Immature natural killer cell (primary cell): Measurements from ENCODE around the gene PBX1. TPM values are rescaled to one million over a fixed set of nuclear protein-coding genes. Genes with fewer than 3 reads are reported as not detected.

ENCODE experiments used
- DNase-seq, 3 donors: peaks; one replicate each; pipeline ENCODE4 v3.0.0; 2022; ENCODE audit warnings: mixed read lengths in 1 of 3
- H3K27ac Mint-ChIP-seq, 6 donors: one replicate each; pipeline ENCODE4 v1.8.0; 2020; ENCODE audit warnings: mixed read lengths in 6 of 6, mild to moderate bottlenecking in 5 of 6, inconsistent platforms in 4 of 6, moderate library complexity in 3 of 6
- H3K27me3 Mint-ChIP-seq, 3 donors: one replicate each; pipeline ENCODE4 v1.8.0; 2020 to 2021; ENCODE audit warnings: low read depth in 3 of 3, mild to moderate bottlenecking in 3 of 3, mixed read lengths in 3 of 3, moderate library complexity in 3 of 3, inconsistent platforms in 1 of 3
- H3K36me3 Mint-ChIP-seq, 3 donors: one replicate each; pipeline ENCODE4 v1.8.0; 2020; ENCODE audit warnings: mixed read lengths in 3 of 3, inconsistent platforms in 2 of 3, mild to moderate bottlenecking in 2 of 3
- H3K4me1 Mint-ChIP-seq, 2 donors: one replicate each; pipeline ENCODE4 v1.8.0; 2020; ENCODE audit warnings: inconsistent platforms in 2 of 2, mild to moderate bottlenecking in 2 of 2, mixed read lengths in 2 of 2, moderate library complexity in 1 of 2
- H3K4me3 Mint-ChIP-seq, 5 donors: one replicate each; pipeline ENCODE4 v1.8.0; 2020; ENCODE audit warnings: mild to moderate bottlenecking in 5 of 5, mixed read lengths in 5 of 5, inconsistent platforms in 3 of 5, moderate library complexity in 3 of 5
- H3K9me3 Mint-ChIP-seq, 6 donors: one replicate each; pipeline ENCODE4 v1.8.0; 2020; ENCODE audit warnings: mild to moderate bottlenecking in 6 of 6, mixed read lengths in 6 of 6, inconsistent platforms in 4 of 6, moderate library complexity in 3 of 6
- polyA plus RNA-seq, 3 donors: library from polyadenylated mRNA; unstranded; fragments of 300-500 nt; fragmentation: Illumina TruSeq; gene quantifications; one replicate each; pipeline ENCODE4 v1.2.3, GENCODE V29; 2021

PBX1 gene
- polyA plus RNA-seq, 3 donors from 2014 or later, result 0.40 to 0.72 TPM; not detected in 1

DNA sequence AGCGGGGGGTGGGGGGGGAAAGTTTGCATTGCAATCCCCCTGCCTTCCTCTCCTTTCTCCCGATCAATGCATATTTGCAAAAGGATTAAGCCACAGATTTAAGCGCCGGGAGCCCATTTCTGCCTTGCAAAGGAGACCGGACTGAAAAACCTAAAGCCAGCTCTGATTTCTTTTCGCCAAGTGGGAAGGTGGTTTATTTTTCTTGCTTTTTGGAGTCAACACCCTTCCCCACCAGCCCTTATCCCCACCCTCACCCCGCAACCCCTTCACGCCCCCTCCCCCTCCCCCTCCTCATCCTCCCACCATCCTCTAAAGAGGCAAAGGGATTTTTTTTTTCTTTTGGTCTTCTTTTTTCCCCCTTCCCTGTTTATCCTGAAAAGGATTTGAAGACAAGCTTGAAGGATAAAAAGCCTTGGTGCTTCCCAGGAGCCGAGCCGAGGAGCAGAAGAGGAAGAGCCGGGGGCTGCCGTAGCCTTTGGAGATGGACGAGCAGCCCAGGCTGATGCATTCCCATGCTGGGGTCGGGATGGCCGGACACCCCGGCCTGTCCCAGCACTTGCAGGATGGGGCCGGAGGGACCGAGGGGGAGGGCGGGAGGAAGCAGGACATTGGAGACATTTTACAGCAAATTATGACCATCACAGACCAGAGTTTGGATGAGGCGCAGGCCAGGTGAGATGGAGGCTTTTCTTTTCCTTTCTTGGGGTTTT is 513 bp downstream of the PBX1 start:
- peaks cover 2 to 8% (median 5%) of the 10 kb centered on the region in 3 donors for H3K27me3 Mint-ChIP-seq
- H3K36me3 Mint-ChIP-seq, result no peaks in the 10 kb centered on the region
- no peak overlapping the region for H3K27ac Mint-ChIP-seq
- no peak for DNase-seq
- peak overlapping the region; percentile 67 to 88 (median 79) for H3K4me3 Mint-ChIP-seq
- no peaks in the 10 kb centered on the region for H3K9me3 Mint-ChIP-seq
- H3K4me1 Mint-ChIP-seq, result peaks cover 16 to 35% of the 10 kb centered on the region in 2 donors

- Mint-ChIP-seq H3K9me3 (no peaks in the 10 kb centered on the region), H3K36me3 (no peaks in the 10 kb centered on the region), H3K4me1 (peaks cover 16 to 35% of the 10 kb centered on the region in 2 donors), H3K27me3 (peaks cover 2 to 8% (median 5%) of the 10 kb centered on the region in 3 donors), H3K27ac (no peak overlapping the region), H3K4me3 (peak overlapping the region; percentile 67 to 85 (median 79))
- DNase-seq, result no peak
These were observed 1.1 kb downstream of the PBX1 start for GRCh38 chr1:164560121-164560541.

- H3K27ac Mint-ChIP-seq, result no peak overlapping the region
- no peak for DNase-seq
- no peaks in the 10 kb centered on the region for H3K36me3 Mint-ChIP-seq
- H3K4me3 Mint-ChIP-seq, result peak overlapping the region; percentile 24 to 85 (median 67)
- no peaks in the 10 kb centered on the region for H3K9me3 Mint-ChIP-seq
- peaks cover 16 to 35% of the 10 kb centered on the region in 2 donors for H3K4me1 Mint-ChIP-seq
- peaks cover 2 to 9% (median 5%) of the 10 kb centered on the region in 3 donors for H3K27me3 Mint-ChIP-seq
These were observed 1.6 kb downstream of the PBX1 start for GRCh38 chr1:164560556-164560955.

GRCh38 chr1:164561007-164561406 is 2.0 kb downstream of the PBX1 start:
- Mint-ChIP-seq H3K36me3 (no peaks in the 10 kb centered on the region), H3K4me3 (peak overlapping the region in 2 of 5 donors; percentile 2 to 67), H3K9me3 (no peaks in the 10 kb centered on the region), H3K27ac (no peak overlapping the region), H3K4me1 (peaks cover 16 to 35% of the 10 kb centered on the region in 2 donors), H3K27me3 (peaks cover 2 to 11% (median 5%) of the 10 kb centered on the region in 3 donors)
- no peak for DNase-seq

GRCh38 chr1:164561472-164561871 is 2.5 kb downstream of the PBX1 start:
- H3K4me1 Mint-ChIP-seq, result peaks cover 16 to 35% of the 10 kb centered on the region in 2 donors
- no peaks in the 10 kb centered on the region for H3K36me3 Mint-ChIP-seq
- no peak overlapping the region for H3K27ac Mint-ChIP-seq
- DNase-seq, result no peak
- H3K27me3 Mint-ChIP-seq, result peaks cover 2 to 11% (median 5%) of the 10 kb centered on the region in 3 donors
- H3K4me3 Mint-ChIP-seq, result no peak overlapping the region
- no peaks in the 10 kb centered on the region for H3K9me3 Mint-ChIP-seq

DNA sequence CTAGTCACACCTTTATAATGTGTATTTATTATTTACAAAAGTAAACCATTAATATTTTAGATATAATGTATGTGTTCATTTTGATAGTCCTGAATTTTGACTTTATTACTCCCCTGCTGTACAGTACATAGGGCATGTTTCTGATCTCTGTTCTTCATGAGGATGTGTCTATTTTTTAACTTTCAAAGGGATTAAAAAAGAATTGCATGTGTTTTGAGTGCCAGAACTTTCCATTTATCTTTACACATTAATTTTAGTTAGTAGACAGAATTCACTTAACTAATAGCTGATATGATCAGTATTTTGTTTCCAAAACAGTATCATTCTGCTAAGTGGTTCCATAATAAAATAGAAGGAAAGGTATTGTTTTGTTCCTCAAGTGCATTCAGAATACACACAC is 3.1 kb downstream of the PBX1 start:
- no peak overlapping the region for H3K27ac Mint-ChIP-seq
- peaks cover 2 to 11% (median 5%) of the 10 kb centered on the region in 3 donors for H3K27me3 Mint-ChIP-seq
- peaks cover 16 to 35% of the 10 kb centered on the region in 2 donors for H3K4me1 Mint-ChIP-seq
- H3K36me3 Mint-ChIP-seq, result no peaks in the 10 kb centered on the region
- no peak overlapping the region for H3K4me3 Mint-ChIP-seq
- no peak for DNase-seq
- H3K9me3 Mint-ChIP-seq, result no peaks in the 10 kb centered on the region

- no peak for DNase-seq
- no peaks in the 10 kb centered on the region for H3K9me3 Mint-ChIP-seq
- peaks cover 2 to 11% (median 5%) of the 10 kb centered on the region in 3 donors for H3K27me3 Mint-ChIP-seq
- H3K27ac Mint-ChIP-seq, result no peak overlapping the region
- no peaks in the 10 kb centered on the region for H3K36me3 Mint-ChIP-seq
- H3K4me1 Mint-ChIP-seq, result peaks cover 16 to 34% of the 10 kb centered on the region in 2 donors
- H3K4me3 Mint-ChIP-seq, result no peak overlapping the region
These were observed 3.5 kb downstream of the PBX1 start for GRCh38 chr1:164562511-164562910.

GRCh38 chr1:164562947-164563520 is 4.0 kb downstream of the PBX1 start:
- Mint-ChIP-seq H3K4me1 (peaks cover 14 to 29% of the 10 kb centered on the region in 2 donors), H3K27ac (no peak overlapping the region), H3K9me3 (no peaks in the 10 kb centered on the region), H3K27me3 (peaks cover 2 to 11% (median 5%) of the 10 kb centered on the region in 3 donors), H3K4me3 (no peak overlapping the region), H3K36me3 (no peaks in the 10 kb centered on the region)
- no peak for DNase-seq

DNA sequence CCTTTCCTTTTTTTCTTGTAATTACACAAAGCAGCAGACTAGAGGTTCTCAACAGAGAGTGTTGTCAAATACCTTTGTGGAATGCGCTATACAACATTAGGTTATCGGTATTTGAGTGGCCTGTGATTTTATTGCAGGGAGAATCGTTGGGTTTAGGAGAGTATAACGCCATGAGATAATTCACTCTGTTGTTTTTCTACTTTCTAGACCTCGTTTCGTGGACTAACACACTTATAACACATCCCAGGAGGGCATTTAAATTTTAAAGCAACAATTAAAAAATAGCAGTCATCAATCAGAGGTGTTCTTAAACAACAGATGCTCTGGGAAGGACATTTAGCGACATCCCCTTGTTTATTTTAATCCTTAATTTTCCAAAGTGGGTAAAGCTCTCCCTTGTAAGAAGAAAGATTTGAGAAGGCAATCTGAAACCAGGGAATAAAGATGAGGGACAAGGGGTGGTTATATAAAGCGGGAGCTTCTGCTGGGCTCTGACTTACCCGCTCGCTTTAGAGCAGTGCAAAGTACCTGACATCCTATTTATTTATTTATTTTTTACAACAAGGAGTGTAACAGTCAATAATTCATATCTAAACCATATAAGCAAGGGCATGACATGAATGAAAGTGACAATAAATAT is 4.9 kb downstream of the PBX1 start:
- Mint-ChIP-seq H3K4me1 (peaks cover 7 to 21% of the 10 kb centered on the region in 2 donors), H3K36me3 (no peaks in the 10 kb centered on the region), H3K4me3 (no peak overlapping the region), H3K27me3 (peaks cover 0 to 11% (median 5%) of the 10 kb centered on the region in 3 donors), H3K9me3 (no peaks in the 10 kb centered on the region), H3K27ac (no peak overlapping the region)
- no peak for DNase-seq

- H3K36me3 Mint-ChIP-seq, result no peaks in the 10 kb centered on the region
- H3K4me3 Mint-ChIP-seq, result no peak overlapping the region
- DNase-seq, result no peak
- peaks cover 0 to 10% (median 5%) of the 10 kb centered on the region in 3 donors for H3K27me3 Mint-ChIP-seq
- no peaks in the 10 kb centered on the region for H3K9me3 Mint-ChIP-seq
- no peak overlapping the region for H3K27ac Mint-ChIP-seq
- H3K4me1 Mint-ChIP-seq, result peaks cover 6 to 19% of the 10 kb centered on the region in 2 donors
These were observed 5.4 kb downstream of the PBX1 start for GRCh38 chr1:164564378-164564777.

GRCh38 chr1:164565357-164565756 is 6.4 kb downstream of the PBX1 start:
- Mint-ChIP-seq H3K9me3 (no peaks in the 10 kb centered on the region), H3K27ac (no peak overlapping the region), H3K27me3 (peaks cover 0 to 12% (median 2%) of the 10 kb centered on the region in 3 donors), H3K4me3 (no peak overlapping the region), H3K36me3 (no peaks in the 10 kb centered on the region), H3K4me1 (peaks cover 2 to 9% of the 10 kb centered on the region in 2 donors)
- DNase-seq, result no peak

- no peaks in the 10 kb centered on the region for H3K9me3 Mint-ChIP-seq
- H3K27me3 Mint-ChIP-seq, result peaks cover 0 to 9% (median 0%) of the 10 kb centered on the region in 3 donors
- no peak for DNase-seq
- no peaks in the 10 kb centered on the region for H3K4me1 Mint-ChIP-seq
- H3K36me3 Mint-ChIP-seq, result no peaks in the 10 kb centered on the region
- H3K4me3 Mint-ChIP-seq, result no peak overlapping the region
- no peak overlapping the region for H3K27ac Mint-ChIP-seq
These were observed 8.8 kb downstream of the PBX1 start for GRCh38 chr1:164567774-164568173.

DNA sequence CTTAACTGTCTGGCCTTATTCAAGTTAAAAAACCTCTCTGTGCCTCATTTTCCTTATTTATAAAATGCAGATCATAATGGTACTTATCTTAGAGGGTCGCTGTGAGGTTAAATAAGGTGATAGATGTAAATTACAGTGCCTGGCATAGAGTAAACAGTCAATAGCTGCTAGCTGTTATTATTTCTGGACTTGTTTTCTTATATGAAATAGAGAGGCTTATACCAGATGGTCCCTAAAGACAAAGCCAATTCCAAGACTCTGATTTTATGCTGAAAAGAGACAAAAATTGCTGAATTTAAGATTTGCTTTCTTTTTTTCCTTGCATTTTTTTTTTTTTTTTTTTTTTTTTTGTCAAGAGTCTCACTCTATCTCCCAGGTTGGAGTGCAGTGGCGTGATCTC is 10.3 kb downstream of the PBX1 start:
- peaks cover under 1 to 12% (median 2%) of the 10 kb centered on the region in 3 donors for H3K27me3 Mint-ChIP-seq
- H3K36me3 Mint-ChIP-seq, result no peaks in the 10 kb centered on the region
- H3K4me3 Mint-ChIP-seq, result no peak overlapping the region

DNA sequence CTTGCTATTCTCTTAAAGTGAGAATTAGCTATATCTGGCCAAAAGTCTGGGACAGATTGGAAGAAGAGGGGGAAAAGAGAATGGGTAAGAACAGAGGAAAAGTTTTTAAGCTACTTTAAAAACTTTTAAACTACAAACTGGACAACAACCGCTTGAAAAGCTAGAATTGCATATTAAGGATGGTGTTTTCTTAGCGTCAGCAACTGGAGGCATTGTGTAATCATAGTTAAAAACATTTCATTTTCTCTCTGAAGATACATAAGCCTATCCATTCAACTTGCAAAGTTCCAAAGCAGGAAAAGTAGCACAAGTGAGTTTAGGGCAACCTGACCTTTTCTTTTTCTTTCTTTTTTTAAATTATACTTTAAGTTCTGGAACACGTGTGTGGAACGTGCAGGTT is 10.9 kb downstream of the PBX1 start:
- Mint-ChIP-seq H3K9me3 (no peaks in the 10 kb centered on the region), H3K27me3 (peaks cover 1 to 12% (median 2%) of the 10 kb centered on the region in 3 donors), H3K4me1 (no peaks in the 10 kb centered on the region), H3K4me3 (no peak overlapping the region), H3K27ac (no peak overlapping the region), H3K36me3 (no peaks in the 10 kb centered on the region)
- no peak for DNase-seq

More for the DNA sequence above, 10.3 kb downstream of the PBX1 start:
- H3K27ac Mint-ChIP-seq, result no peak overlapping the region
- no peaks in the 10 kb centered on the region for H3K4me1 Mint-ChIP-seq
- no peaks in the 10 kb centered on the region for H3K9me3 Mint-ChIP-seq
- no peak for DNase-seq
